Heart right ventricle (tissue), 16 donors: Measurements from ENCODE around the gene WNT7B. TPM values are rescaled to one million over a fixed set of nuclear protein-coding genes. Genes with fewer than 3 reads are reported as not detected.

Source experiments
- ATAC-seq, 8 donors: fragments of 200-7000 bp; cut with Tn5 transposase; one replicate each; pipeline ENCODE4 v1.9.1; 2020; ENCODE audit warnings: mild to moderate bottlenecking in 8 of 8, moderate library complexity in 8 of 8, moderate number of reproducible peaks in 1 of 8
- DNase-seq, 2 donors: peaks; one replicate each; pipeline ENCODE4 v3.0.0-alpha.2; 2020
- H3K27ac ChIP-seq, 10 donors: fragments of 200-600 bp; sonication (generic) in 2 of 10; one replicate each; pipeline versions ENCODE4 v1.5.0 to v1.8.0; 2020 to 2022; ENCODE audit warnings: mild to moderate bottlenecking in 3 of 10
- H3K27me3 ChIP-seq, 7 donors: fragments of 200-600 bp; one replicate each; pipeline ENCODE4 v1.8.0; 2021 to 2022; ENCODE audit warnings: mild to moderate bottlenecking in 2 of 7
- H3K36me3 ChIP-seq, 9 donors: fragments of 200-600 bp; sonication (generic) in 1 of 9; one replicate each; pipeline versions ENCODE4 v1.5.0 to v1.8.0; 2020 to 2022; ENCODE audit warnings: mild to moderate bottlenecking in 2 of 9
- H3K4me1 ChIP-seq, 9 donors: fragments of 200-600 bp; sonication (generic) in 1 of 9; one replicate each; pipeline versions ENCODE4 v1.5.0 to v1.8.0; 2020 to 2022; ENCODE audit warnings: mild to moderate bottlenecking in 4 of 9
- H3K4me3 ChIP-seq, 10 donors: fragments of 200-600 bp; sonication (generic) in 2 of 10; one replicate each; pipeline versions ENCODE4 v1.5.0 to v1.8.0; 2020 to 2022; ENCODE audit warnings: mild to moderate bottlenecking in 7 of 10, moderate library complexity in 2 of 10
- H3K9me3 ChIP-seq, 11 donors: fragments of 200-600 bp in 10 of 11; sonication (generic) in 2 of 11; one replicate each; pipeline versions ENCODE4 v1.5.0 to v1.8.0; 2013 to 2022; ENCODE audit warnings: mild to moderate bottlenecking in 2 of 11, control low read depth in 1 of 11, moderate library complexity in 1 of 11
- CTCF ChIP-seq, 9 donors: fragments of 200-600 bp; sonication (generic) in 2 of 9; IDR thresholded peaks; one replicate each; pipeline versions ENCODE4 v1.5.0 to v1.8.0; 2021 to 2022; ENCODE audit warnings: antibody characterized with exemption in 9 of 9, mild to moderate bottlenecking in 5 of 9, moderate library complexity in 1 of 9
- WGBS, 2 donors: extraction: QIAGEN DNeasy Blood & Tissue Kit; methylation state at CpG; one replicate each; pipeline ENCODE4 v1.1.7; 2013; ENCODE audit warnings: inconsistent platforms in 1 of 2; 5-methylcytosine and 5-hydroxymethylcytosine counted together
- intact Hi-C, 10 donors: fragments of 100-400 bp; cut with DNase I; formaldehyde crosslinking; loops; one replicate each; pipeline versions ENCODE4 v1.11.1 to v1.14.2; 2022
- polyA plus RNA-seq, 2 donors: library from polyadenylated mRNA; stranded (reverse); fragments of 200-250 nt; gene quantifications; one replicate each; pipeline ENCODE4 v1.2.3, GENCODE V29; 2013
- total RNA-seq, 10 donors: library from RNA; stranded (reverse); fragmentation: NEBNext Ultra II Directional in 3 of 10; extraction: Animal tissue kit (Norgen Biotek cat#: 25700) in 3 of 10; gene quantifications; one replicate each; pipeline versions ENCODE4 v1.2.1 to v1.2.4, GENCODE V29; 2021 to 2023
- donor health status: Arrhythmogenic right ventricular cardiomyopathy.
- donor health status: ischemic (EF 13 %, LVEDD 7.1; RV severe dilation, severe dysfunction).
- donor health status: healthy with polysubstance abuse.
- donor health status: DM: no; HTN: yes; CAD: no.
- donor health status: DM: no; HTN: no; CAD: no.
- donor health status: ischemic (EF 25% LVEDD 6.9; RV normal size, moderate dysfunction).
- donor health status: ischemic (EF 25% LVEDD 5.7; RV mildly dilated, moderate dysfunction).
- donor health status: healthy.
- donor health status: DM: yes; HTN: yes; CAD: no.
- donor health status: Ischemic cardiomyopathy.
- donor health status: ischemic (EF 35%, LVEDD 5.7; RV mildly dilated, moderate dysfunction).
- donor health status: nonischemic (EF 11% LVEDD 7.7; RV severe dilation, severe dysfunction).
- donor health status: DM: yes; HTN: yes; CAD: no.
- donor health status: PGD.
- donor health status: ischemic (EF 29% LVEDD 5.4; RV normal size, mild dysfunction).
- donor health status: nonischemic (EF 23%, LVEDD 6.1; RV moderate dilation, normal function).

WNT7B gene
- total and polyA plus RNA-seq, 12 donors: not detected

DNA sequence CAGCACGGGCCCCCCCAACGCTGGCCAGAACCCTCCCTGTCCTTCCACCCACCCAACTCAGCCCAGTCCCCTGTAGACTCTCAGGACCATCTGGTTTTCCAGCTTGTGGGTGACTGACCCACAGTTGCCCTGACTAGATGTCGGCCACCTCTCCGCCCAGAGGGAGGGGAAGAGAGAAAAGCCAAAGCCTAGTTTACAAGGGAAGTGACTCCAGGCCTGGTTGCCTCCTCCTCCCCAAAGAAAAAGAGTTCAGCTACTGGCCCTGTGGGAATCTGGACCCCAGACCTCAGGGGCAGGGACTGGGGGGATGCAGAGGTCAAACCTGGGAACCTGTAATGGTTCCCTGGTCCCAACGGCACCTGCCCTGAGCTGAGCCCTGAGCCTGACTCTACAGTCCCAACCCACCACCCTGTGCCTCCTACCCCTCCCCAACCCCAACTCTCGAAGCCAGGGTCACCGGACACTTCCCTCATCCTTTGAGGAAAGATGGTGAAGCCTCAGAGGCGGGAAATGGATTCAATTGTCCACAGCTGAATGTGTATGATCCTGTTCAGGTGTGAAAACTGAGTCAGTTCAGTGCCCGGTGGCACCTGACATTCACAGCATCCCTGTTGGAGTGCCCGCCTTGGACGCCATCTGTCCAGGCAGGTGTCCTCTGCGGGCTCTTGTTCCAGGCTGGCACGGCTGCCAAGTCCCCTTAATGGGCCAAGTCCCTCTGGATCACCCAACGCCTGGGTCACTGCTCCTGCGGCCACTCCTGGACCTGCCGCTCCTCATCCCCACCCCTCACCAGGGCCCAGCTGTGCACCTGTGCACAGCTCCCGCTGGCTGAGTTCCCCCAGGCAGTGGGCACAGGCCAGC is 21.0 kb upstream of the WNT7B start:
- peak overlapping the region in 2 of 10 donors; percentile 15 to 17 for H3K4me3 ChIP-seq
- no peaks in the 10 kb centered on the region for H3K9me3 ChIP-seq
- H3K27ac ChIP-seq: peak overlapping the region; percentile 65 to 98 (median 89)
- no peaks in the 10 kb centered on the region for H3K27me3 ChIP-seq
- TF ChIP-seq CTCF (IDR thresholded peaks at IDR 0.05): no peak
- peaks cover 46 to 88% (median 85%) of the 10 kb centered on the region in 9 donors for H3K4me1 ChIP-seq
- intact Hi-C loops: loop anchor here in 7 of 10 donors (5.0 to 10.0 kb wide), 6 partner anchors 44 to 317 kb away; no protein-coding TSS in a partner anchor
- no peaks in the 10 kb centered on the region for H3K36me3 ChIP-seq
- WGBS, 2 donors: 53 to 60% methylated on average over 17 of the region's 17 CpGs
- ATAC-seq (peak in 7 of 8 donors; percentile 30 to 61 (median 41)), DNase-seq (no peak)

- peak; percentile 95 for DNase-seq
- TF ChIP-seq CTCF (IDR thresholded peaks at IDR 0.05): peak in 1 of 9 donors; percentile 7
- H3K27ac ChIP-seq: peak overlapping the region; percentile 74 to 98 (median 89)
- no peaks in the 10 kb centered on the region for H3K36me3 ChIP-seq
- H3K27me3 ChIP-seq: no peaks in the 10 kb centered on the region
- 11 to 18% methylated on average over 15 to 16 of the region's 16 CpGs for WGBS, 2 donors
- H3K4me1 ChIP-seq: peaks cover 42 to 80% (median 78%) of the 10 kb centered on the region in 9 donors
- peak overlapping the region in 6 of 10 donors; percentile 4 to 29 (median 16) for H3K4me3 ChIP-seq
- no peaks in the 10 kb centered on the region for H3K9me3 ChIP-seq
- intact Hi-C loops: loop anchor here in 7 of 10 donors (5.0 to 10.0 kb wide), 6 partner anchors 45 to 318 kb away; no protein-coding TSS in a partner anchor
- peak; percentile 84 to 93 (median 90) for ATAC-seq
Measured at GRCh38 chr22:45997077-45997776, 20.3 kb upstream of the WNT7B start.

GRCh38 chr22:45996241-45997076 is 19.5 kb upstream of the WNT7B start:
- Histone ChIP-seq H3K27ac (peak overlapping the region; percentile 74 to 98 (median 89)), H3K4me1 (peaks cover 36 to 73% (median 71%) of the 10 kb centered on the region in 9 donors), H3K4me3 (peak overlapping the region in 6 of 10 donors; percentile 4 to 23 (median 16)), H3K9me3 (no peaks in the 10 kb centered on the region), H3K36me3 (no peaks in the 10 kb centered on the region), H3K27me3 (no peaks in the 10 kb centered on the region)
- DNase-seq: peak; percentile 66 to 76
- TF ChIP-seq CTCF (IDR thresholded peaks at IDR 0.05): no peak
- ATAC-seq: peak; percentile 48 to 79 (median 60)
- intact Hi-C loops: loop anchor here in 7 of 10 donors (5.0 to 10.0 kb wide), 6 partner anchors 46 to 318 kb away; no protein-coding TSS in a partner anchor
- 62 to 68% methylated on average over 28 to 29 of the region's 29 CpGs for WGBS, 2 donors
